Stimulated activated CD8-positive, alpha-beta memory T cell treated with anti-CD3 and anti-CD28 coated beads, Interleukin-15, amount 100 ng/mL, for 48 hours (primary cell): ENCODE measurements around the gene ANP32E.
"Not testable (repeated sequence)": the region's sequence is repeated elsewhere in the genome, so short reads cannot be mapped to it uniquely, and the experiment has no call there.

Experiments
- DNase-seq, 2 donors: peaks; one replicate each; pipeline ENCODE4 v3.0.0-alpha.2; 2020; ENCODE audit warnings: low read depth in 2 of 2

The ANP32E gene

DNA sequence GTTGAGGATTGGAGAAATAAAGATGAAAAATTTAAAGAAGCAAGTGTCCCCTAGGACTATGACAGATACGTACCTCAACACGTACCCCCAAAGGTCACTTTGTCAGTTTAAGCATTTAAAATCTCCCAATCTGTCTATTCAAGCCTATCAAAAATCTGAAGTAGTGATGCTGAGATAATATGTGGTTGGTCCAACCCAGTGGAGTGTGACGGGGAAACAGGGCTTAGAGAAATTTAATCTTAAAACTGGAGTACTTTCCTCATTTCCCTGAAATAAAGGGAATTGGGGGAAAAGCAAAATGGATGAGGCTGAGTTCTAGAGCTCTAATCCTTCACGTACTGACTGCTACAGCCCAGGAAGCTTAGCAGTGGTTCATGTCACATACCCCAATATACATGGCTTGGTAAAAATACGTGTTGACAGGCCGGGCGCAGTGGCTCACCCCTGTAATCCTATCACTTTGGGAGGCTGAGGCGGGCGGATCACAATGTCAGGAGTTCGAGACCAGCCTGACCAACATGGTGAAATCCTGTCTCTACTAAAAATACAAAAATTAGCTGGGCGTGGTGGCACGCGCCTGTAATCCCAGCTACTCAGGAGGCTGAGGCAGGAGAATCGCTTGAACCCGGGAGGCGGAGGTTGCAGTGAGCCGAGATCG, 21.7 kb downstream of the ANP32E start:
- DNase-seq = not testable (repeated sequence)

DNA sequence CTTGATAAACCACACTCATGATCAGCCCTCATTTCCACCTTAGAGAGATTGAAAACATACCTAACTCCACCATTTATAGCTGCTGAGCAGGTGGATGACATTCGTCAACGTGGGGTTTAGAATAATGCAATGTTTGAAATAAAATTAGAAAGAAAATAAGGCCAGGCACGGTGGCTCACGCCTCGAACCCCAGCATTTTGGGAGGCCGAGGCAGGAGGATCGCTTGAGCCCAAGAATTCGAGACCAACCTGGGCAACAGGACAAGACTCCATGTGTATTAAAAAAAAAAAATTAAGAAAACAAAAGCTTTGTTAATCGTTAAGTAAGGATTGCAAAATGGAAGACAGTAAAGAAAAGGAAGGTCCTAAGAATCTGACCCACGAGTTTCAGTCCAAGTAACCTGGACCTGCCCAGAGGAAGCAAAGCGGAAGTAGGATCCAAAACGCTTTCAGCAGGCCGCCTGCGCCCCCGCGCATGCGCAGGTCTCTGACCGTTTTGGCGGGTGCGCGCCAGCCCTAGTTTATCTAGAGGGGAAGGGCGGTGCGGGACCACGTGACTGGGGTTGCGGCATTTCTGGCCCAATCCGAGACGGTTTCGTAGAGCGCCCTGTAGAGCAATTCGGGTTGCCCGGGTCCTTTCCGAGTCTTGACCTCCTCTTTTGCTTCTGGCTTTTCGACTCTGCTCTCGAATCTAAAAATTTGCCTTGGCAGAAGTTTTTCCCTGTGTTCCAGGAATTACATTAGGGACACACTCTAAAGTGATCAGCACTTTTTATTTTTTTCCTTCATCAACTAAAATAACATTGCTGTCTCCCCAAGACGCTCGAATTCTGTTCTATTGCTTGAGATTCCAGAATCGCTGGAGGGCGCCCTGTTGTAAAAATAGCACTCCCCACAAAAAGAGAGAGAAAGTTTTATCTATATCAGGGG, 22.5 kb downstream of the ANP32E start:
- peak; percentile 88 to 89 for DNase-seq

DNA sequence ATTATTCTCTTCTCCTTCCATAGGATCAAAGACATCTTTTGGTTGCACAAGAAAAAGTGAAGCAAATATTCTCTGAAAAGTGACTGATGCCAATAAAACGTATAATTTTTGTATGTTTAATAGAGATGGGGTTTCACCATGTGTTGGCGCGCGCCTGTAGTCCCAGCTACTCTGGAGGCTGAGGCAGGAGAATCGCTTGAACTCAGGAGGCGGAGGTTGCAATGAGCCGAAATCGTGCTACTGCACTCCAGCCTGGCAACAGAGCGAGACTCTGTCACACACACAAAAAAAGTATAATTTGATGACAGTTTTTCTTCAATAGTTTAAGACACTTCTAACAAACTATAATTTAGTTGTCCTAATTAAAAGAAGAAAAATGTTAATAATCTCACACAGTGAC, 23.8 kb downstream of the ANP32E start:
- DNase-seq = no peak

DNA sequence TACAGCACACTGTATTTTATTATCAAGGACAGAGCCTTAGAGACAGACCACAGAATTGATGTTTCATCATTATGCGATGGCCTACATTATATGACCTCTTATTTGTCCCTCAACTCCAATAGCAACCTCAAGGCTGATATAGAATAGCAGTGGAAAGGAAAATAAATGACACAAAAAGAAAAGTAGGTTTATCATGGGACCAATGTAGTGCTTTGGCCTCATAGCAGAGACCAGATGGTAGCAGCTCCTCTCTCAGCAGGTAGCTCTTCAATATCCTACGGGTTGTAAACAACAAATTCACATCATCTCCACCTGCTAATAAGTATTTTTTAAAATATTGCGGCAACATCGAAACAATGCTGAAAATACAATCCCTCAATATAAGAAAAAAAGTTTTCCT, 25.2 kb downstream of the ANP32E start:
- no peak for DNase-seq

DNA sequence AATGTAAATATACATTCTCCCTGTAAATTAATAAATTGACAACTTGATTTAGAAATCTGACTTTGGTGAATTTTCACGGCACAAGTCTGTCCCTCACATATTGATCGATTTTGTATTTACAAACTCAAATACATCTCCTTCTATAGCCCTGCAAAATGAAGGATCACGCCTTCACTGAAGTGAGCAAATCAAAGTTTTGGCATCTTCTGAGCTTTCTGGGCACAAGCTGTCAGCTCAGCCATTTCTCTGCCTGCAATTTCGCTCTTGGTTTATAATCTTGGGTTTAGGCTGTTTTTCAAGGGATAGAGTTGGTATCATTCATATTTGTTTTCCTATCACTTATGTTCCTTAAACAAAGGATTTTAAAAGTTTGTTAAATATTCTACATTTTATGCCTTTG, 25.8 kb downstream of the ANP32E start:
- no peak for DNase-seq

DNA sequence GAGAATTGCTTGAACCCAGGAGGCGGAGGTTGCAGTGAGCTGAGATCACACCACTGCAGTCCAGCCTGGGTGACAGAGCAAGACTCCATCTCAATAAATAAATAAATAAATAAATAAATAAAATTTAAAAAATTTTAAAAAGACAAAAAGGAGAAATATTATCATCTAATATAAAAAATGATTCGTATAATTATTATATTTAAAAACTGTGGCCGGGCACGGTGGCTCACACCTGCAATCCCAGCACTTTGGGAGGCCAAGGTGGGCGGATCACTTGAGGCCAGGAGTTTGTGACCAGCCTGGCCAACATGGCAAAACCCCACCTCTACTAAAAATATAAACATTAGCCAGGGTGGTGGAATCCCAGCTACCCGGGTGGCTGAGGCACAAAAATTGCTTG, 27.5 kb downstream of the ANP32E start:
- not testable (repeated sequence) for DNase-seq

DNA sequence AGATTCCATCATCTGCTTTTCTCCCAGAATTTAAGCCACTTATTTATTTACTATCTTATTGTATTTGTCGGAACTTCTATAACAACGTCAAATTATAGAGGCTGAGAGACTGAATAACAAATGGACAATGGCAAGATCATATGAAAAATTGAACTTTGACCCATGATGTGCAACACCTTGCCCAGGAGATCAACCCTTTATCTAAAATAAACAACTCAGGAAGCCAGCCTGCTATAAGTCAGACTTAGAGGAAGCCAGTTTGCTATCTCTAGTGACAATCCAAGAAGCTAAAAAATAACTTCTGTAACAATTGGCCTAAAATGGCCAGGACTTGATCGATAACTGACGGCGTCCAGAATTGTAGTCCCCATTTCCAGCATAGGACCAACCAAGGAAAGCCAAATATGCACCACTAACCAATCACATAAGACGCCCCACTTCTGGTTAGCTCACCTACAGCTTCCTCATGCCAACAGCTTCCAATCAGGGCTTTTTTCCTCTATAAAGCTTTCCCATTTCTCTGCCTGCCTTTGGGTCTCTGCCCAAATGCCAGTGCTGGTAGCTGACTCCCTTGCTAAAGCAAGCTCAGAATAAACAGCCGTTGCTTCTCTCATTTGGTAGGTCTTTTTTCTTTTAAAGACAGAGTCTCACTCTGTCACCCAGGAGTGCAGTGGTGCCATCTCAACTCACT, 28.5 kb downstream of the ANP32E start:
- no peak for DNase-seq

DNA sequence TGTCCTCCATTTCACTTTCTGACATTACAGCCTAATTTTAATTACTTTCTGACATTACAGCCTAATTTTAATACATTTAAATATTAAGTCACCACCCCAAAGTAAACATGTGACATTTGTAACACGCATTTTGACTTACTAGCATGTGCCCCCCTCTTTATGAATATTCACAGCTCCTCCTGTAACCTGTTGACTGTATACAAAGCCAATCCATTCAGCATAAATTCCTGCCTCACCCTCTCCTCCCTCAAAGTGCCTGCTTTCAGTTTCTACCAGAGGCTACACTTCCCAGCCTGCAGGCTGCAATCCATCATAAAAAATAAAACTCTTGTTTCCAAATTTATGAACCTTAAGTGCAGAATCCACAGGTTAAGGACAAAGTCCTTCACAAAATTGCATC, 39.5 kb downstream of the ANP32E start:
- no peak for DNase-seq

DNA sequence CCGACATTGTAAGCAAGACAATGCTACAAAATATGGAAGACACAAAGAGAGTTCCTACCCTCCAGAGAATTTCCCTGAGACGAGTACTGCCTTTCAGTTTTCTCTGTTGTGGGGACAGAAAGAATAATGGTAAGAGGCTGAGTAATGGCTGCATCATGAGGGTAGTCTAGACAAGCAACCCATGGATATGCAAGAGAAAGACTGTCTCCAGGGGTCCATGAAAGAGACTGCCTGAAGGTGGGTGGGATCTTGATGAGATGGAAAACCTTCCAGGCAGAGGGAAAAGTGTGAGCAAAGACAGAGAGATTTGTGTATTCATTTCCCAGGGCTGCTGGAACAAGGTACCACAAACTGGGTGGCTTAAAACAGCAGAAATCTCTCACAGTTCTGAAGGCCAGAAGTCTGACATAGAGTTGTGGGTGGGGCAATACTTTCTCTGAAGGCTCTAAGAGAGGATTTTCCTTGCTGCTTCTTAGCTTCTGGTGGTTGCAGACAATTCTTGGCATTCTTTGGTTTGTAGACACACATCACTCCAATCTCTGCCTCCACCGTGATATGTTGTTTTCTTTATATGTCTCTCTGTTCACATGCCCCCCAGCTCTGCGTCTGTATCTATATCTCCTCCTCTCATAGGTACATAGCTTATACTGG, 41.4 kb downstream of the ANP32E start:
- no peak for DNase-seq

DNA sequence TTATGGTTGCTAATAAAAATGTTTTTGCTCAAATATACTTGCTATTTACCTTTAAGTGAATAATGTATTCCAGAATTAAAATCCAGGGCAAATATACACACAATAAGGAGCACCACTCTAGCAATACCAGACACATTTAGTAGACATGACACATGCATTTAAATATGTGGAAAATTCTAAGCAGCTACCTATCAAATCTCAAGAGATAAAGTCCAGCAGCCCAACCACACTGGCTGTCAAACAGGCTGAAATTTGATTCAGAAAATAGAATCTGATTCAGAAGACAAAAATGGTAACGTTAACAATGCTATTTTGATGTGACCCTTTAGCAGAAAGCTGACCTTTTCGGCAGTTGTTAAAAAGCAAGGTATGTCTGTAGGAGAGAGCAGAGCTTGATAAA, 43.9 kb downstream of the ANP32E start:
- no peak for DNase-seq

DNA sequence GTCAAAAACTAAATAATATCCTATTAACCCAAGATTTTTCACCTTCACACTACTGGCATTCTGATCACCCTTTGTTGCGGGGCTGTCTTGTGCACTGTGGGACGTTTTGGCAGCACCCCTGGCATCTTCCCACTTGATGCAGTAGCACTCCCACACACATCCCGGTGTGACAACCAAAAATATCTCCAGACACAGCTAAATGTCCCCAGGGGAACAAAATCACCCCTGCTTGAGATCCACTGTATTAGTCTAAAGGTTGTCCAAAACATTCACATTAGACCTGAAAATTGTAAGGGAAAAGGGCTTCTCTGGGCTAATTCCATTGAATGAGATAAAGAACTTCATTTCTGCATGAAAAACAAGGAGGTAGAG, 48.4 kb downstream of the ANP32E start:
- DNase-seq = no peak

DNA sequence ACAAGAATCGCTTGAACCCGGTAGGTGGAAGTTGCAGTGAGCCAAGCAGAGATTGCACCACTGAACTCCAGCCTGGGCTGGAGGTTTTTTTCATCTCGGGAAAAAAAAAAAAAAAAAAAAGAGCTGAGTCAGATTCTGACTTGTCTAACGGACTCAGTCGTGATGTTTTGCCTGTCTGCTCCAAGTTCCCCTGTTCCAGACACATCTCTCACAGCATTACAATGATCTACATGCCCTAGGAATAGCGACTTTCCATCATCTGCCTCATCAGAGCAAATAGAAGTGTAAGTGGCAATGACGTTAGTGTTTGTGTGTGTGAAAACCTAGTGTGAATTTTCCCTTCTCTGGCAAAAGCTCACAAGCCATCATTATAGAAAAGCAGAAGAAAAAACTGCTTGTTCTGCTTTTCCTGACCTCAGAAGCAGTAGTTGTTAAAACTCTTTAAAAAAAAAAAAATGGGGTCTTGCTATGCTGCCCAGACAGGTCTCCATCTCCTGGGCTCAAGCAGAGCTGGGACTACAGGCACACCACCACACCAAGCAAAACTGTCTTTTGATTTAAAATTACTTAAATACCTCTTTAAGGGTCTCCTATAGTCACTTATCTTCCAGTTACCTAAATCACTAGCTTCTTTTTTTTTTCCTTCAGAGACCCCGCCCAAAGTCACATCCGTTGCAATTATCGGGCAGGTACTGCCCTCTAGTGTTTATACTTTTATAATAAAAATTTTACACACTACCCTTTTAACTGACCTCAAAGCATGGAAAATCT, 48.9 kb downstream of the ANP32E start:
- DNase-seq = no peak

DNA sequence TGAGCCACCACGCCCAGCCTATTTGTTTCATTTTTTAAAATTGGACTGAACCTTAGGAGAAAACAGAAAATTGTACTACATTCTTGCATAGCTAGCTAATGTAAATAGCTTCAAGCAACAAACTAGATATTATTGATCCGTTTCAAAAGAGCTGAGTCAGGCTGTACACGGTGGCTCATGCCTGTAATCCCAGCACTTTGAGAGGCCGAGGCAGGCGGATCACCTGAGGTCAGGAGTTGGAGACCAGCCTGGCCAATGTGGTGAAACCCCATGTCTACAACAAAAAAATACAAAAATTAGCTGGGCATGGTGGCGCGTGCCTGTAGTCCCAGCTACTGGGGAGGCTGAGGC, 49.5 kb downstream of the ANP32E start:
- not testable (repeated sequence) for DNase-seq

DNA sequence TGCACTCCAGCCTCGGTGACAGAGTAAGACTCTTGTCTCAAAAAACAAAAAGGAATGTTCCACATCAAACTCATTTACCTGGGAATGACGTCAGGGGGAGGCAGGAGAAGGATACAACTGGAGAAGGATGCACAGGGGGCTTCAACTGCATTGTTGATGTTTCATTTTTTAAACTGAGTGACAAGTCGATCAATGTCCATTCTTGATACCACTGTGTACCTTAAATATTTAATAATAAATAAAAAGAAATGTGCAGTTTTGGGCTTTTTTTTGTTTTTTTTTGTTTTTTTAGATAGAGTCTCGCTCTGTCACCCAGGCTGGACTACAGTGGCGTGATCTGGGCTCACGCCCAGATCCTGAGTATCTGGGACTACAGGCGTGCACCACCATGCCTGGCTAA, 50.4 kb downstream of the ANP32E start:
- no peak for DNase-seq

DNA sequence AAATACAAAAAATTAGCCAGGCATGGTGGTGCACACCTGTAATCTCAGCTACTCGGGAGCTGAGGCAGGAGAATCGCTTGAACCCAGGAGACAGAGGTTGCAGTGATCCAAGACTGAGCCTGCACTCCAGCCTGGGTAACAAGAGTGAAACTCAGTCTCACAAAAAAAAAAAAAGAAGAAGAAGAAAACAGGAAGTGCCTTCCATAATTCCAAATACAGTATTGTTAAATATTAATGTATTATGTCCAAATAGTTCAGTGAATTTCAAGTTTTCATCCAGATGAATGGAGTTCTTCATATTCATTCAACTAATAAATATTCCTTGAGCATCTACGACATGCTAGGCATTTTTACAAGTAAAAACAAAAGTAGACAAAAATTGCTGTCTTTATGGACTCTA, 52.9 kb downstream of the ANP32E start:
- DNase-seq = no peak

DNA sequence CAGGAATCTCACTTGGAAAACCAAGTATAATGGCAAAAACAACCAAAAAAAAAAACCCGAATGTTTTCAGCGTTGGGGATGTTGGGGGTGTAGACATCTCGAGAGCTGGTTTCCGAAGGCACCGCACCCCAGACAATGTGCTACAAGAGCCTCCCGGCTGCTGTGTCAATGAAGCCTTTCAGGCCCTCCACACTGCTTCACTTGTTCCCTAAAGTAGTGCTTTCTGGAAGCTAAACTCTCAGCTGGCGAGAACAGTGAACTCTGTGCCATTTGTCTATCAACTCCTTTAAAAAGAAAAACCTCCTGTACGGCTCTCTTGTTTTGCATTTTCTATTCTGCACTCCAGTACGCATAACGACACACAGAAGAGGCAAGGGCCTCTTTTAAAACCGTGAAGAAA, 53.7 kb downstream of the ANP32E start:
- no peak for DNase-seq

DNA sequence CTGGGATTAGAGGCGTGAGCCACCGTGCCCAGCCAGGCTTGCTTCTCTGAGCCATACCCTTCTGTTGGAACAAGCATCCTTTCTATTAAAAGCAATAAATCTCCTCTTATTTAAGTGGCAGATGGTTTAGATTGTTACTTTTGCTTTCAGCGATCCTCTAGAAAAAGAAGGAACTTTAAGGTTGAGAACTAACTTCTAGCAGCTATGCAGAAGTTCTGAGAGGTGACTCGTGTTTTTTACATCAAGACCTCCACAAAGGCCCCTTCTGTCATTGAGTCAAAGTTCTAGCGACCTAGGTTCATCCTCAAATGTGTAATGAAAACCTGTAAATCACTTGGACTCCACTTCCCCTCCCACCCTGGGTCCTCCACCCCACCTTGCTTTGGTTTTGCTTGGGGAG, 55.4 kb downstream of the ANP32E start:
- DNase-seq = no peak

DNA sequence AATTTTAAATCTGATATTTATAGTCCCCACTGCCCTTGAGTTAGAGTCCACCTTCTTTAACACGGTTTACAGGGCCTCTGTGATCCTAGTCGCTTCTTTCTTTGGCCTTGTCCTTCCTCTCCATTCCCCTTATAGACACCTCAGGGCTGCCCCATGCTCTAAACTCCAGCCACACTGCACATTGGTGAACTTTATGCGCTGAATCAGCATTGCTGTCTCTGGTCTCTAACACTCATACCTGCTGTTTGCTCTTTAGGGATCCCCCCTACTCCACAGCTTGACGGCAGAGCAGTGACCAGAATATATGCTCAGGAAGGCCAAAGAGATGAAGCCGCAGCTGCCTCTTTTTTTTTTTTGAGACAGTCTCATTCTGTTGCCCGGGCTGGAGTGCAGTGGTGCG, 56.0 kb downstream of the ANP32E start:
- no peak for DNase-seq

DNA sequence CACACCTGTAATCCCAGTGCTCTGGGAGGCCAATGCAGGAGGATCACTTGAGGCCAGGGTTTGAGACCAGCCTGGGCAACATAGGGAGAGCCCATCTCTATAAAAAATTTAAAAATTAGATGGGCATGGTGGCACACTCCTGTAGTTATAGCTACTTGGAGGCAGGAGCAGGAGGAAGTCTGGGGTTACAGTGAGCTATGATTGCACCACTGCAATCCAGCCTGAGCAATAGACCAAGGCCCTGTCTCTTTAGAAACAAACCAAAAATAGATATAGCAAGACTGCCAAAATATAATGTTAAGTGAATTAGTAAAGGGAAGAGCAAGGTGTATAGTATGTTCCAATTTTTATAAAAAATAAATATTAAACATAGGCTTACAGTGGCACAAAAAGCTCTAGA, 57.4 kb downstream of the ANP32E start:
- no peak for DNase-seq

DNA sequence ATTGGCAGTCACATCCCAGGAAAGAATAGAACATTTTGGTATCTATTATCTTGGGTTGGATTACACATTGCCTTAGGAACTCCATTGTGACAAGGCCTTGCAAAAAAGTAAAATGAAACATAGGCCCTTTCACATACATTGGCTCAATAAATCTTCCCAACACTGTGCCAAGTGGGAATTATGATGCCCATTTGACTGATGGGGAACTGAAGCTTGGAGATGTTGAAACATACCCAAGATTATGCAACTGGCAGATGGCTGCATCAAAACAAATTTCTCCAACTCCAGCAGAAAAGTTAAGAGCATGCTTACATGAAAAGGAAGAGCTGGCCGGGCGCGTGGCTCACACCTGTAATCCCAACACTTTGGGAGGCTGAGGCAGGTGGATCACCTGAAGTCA, 59.3 kb downstream of the ANP32E start:
- no peak for DNase-seq

DNA sequence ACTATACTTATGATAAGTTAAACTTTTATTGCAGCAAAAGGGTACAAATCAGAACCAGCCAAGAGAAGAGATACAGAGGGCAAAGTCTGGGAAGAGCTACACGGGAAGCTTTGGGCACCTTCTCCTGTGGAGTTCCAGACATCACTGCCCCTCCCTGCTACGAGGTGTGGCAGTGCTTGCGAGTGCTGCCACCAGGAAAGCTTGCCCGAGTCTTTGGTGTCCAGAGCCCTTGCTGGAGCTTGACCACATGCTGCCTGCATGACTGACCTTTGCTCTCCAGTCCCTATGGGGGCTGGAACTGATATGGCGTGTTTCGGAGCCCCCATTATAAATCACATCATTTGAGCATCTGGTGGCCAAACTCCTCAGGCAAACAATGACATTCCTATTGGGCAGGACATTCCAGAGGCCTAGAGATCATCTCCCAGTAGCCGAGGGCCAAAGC, 62.7 kb downstream of the ANP32E start:
- DNase-seq = no peak

DNA sequence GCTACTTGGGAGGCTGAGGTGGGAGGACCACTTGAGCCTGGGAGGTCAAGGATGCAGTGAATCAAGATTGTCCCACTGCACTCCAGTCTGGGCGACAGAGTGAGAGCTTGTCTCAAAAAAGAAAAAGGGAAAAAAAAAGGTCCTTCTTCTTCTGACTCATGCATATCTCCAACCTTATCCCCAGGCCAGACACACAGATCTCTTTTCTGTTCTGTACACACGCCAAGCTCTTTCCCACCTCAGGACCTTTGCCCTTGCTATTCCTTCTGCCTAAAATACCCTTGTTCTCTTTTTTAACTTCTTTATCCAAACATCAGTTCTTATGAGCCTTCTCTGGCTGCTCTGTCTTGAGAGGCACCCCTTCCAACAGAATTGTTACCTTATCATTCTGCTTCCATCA, 64.1 kb downstream of the ANP32E start:
- no peak for DNase-seq
